ENCODE results near the gene SIRPG. TPM values are rescaled to one million over a fixed set of nuclear protein-coding genes. Genes with fewer than 3 reads are reported as not detected.

The SIRPG gene
- total RNA-seq, 4 donors from 2014 or later = 2.5 to 26.9 (median 3.8) TPM; not detected in 1

DNA sequence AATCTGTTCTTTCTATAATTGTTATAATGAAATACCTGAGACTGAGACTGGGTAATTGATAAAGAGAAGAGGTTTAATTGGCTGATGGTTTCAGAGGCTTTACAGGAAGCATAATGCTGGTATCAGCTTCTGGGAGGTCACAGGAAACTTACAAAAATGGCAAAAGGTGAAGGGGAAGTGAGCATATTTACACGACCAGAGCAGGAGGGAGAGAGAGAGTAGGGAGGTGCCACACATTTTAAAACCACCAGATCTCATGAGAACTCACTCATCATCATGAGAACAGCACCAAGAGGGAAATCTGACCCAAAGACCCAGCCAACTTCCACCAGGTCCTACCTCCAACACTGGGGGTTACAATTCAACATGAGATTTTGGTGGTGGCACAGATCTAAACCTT is 35.1 kb downstream of the SIRPG start:
- H3K27ac ChIP-seq = no peak overlapping the region
- no peaks in the 10 kb centered on the region for H3K27me3 ChIP-seq
- intact Hi-C loops (cut with DNase I; ENCODE audit: low total_unique reads) = no loop called here
- TF ChIP-seq POLR2AphosphoS5 (IDR thresholded peaks at IDR 0.05) (no peak), POLR2A (IDR thresholded peaks at IDR 0.05) (no peak), CTCF (IDR thresholded peaks at IDR 0.05) (no peak), EP300 (IDR thresholded peaks at IDR 0.05; ENCODE audit: low read depth) (no peak)
- H3K4me3 ChIP-seq = no peak overlapping the region
- H3K36me3 ChIP-seq = no peaks in the 10 kb centered on the region
- DNase-seq = no peak
- in situ Hi-C loops (cut with MboI; ENCODE audit: low pct_ligation_motif_present in 1 of 4, low pct_unique_long_range_greater_than_20kb in 1 of 4, low sequenced_read_pairs in 3 of 4) = no loop called here
- peaks cover 0 to 4% of the 10 kb centered on the region in 2 donors for H3K9me3 ChIP-seq
- WGBS, 2 donors (ENCODE audit: low coverage in 1 of 2) = 0 to 6% methylated on average over 1 of the region's 1 CpG
- H3K4me1 ChIP-seq = peaks cover 0 to 8% (median 0%) of the 10 kb centered on the region in 4 donors

DNA sequence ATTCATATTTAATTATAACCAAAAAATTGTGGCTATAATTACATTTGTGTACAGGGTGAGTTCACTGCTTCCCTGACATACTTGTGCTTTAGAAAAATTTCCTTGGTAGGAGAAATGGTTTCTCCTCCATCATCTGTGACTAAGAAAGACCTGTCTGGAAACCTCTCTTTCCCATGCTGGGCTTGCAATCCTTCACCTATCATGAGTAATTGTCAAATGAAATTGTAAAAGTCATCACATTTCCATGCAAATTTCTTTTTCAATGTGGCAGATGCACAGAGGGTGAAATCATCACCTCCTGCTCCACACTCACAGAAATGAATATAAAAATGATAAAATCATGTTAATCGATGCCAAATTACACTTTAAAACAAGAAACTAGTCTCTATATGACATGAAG is 36.3 kb downstream of the SIRPG start:
- TF ChIP-seq POLR2A (IDR thresholded peaks at IDR 0.05) = no peak
- TF ChIP-seq EP300 (IDR thresholded peaks at IDR 0.05; ENCODE audit: low read depth) = no peak
- no peak for TF ChIP-seq POLR2AphosphoS5 (IDR thresholded peaks at IDR 0.05)
- TF ChIP-seq CTCF (IDR thresholded peaks at IDR 0.05) = no peak
- H3K36me3 ChIP-seq = no peaks in the 10 kb centered on the region
- peaks cover 0 to 8% (median 0%) of the 10 kb centered on the region in 4 donors for H3K4me1 ChIP-seq
- intact Hi-C loops (cut with DNase I; ENCODE audit: low total_unique reads) (no loop called here), in situ Hi-C loops (cut with MboI; ENCODE audit: low pct_ligation_motif_present in 1 of 4, low pct_unique_long_range_greater_than_20kb in 1 of 4, low sequenced_read_pairs in 3 of 4) (no loop called here)
- H3K27ac ChIP-seq = no peak overlapping the region
- H3K4me3 ChIP-seq = no peak overlapping the region
- DNase-seq = no peak
- H3K9me3 ChIP-seq = peaks cover 0 to 4% of the 10 kb centered on the region in 2 donors
- no peaks in the 10 kb centered on the region for H3K27me3 ChIP-seq
- 90% methylated on average over 1 of the region's 1 CpG; no CpG with 5 or more reads in 1 of the 2 donors for WGBS, 2 donors (ENCODE audit: low coverage in 1 of 2)

GRCh38 chr20:1619861-1620444 is 37.6 kb downstream of the SIRPG start, which contains the start of gene SIRPB1:
TSS of gene SIRPB1 (minus strand) at chr20:1620009. CDS start at chr20:1619944, 65 bp downstream.
- H3K4me1 ChIP-seq = peaks cover 0 to 8% (median 0%) of the 10 kb centered on the region in 4 donors
- peaks cover 0 to 4% of the 10 kb centered on the region in 2 donors for H3K9me3 ChIP-seq
- H3K4me3 ChIP-seq = no peak within 1 kb of the TSS
- 46% methylated on average over 5 of the region's 5 CpGs; no CpG with 5 or more reads in 1 of the 2 donors for WGBS, 2 donors (ENCODE audit: low coverage in 1 of 2)
- intact Hi-C loops (cut with DNase I; ENCODE audit: low total_unique reads) (no loop called here), in situ Hi-C loops (cut with MboI; ENCODE audit: low pct_ligation_motif_present in 1 of 4, low pct_unique_long_range_greater_than_20kb in 1 of 4, low sequenced_read_pairs in 3 of 4) (loop anchor here in 1 of 4 donors (5.0 kb wide), 1 partner anchor 43 kb away; no protein-coding TSS in a partner anchor)
- DNase-seq = no peak
- TF ChIP-seq EP300 (IDR thresholded peaks at IDR 0.05; ENCODE audit: low read depth) (no peak), POLR2A (IDR thresholded peaks at IDR 0.05) (no peak), CTCF (IDR thresholded peaks at IDR 0.05) (no peak), POLR2AphosphoS5 (IDR thresholded peaks at IDR 0.05) (no peak)
- H3K36me3 ChIP-seq = no peaks in the 10 kb centered on the region
- H3K27ac ChIP-seq = no peak within 1 kb of the TSS
- no peaks in the 10 kb centered on the region for H3K27me3 ChIP-seq

DNA sequence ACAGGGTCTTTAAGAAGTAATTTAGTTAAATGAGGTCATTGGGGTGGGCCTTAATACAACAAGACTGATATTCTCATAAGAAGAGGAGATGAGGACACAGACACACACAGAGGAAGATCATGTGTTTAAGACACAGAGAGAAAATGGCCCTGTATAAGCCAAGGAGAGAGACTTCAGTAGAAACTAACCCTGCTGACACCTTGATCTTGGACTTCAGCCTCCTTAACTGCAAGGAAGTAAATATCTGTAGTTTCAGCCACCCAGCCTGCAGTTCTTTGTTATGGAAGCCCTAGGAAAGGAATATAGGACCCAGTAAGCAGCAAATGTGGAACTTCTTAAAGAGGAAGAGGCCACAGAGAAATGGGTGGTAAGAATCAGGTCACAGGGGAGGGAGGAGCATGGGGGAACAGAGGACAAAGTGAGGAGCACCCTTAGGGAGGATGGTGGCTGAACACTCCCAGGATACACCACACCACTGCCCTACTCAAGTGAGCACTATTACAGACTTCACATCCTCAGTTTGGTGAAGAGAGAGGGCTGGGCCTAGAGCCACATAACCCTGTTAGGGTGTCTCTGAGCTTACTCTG is 38.5 kb downstream of the SIRPG start:
- in situ Hi-C loops (cut with MboI; ENCODE audit: low pct_ligation_motif_present in 1 of 4, low pct_unique_long_range_greater_than_20kb in 1 of 4, low sequenced_read_pairs in 3 of 4) = loop anchor here in 1 of 4 donors (5.0 kb wide), 1 partner anchor 42 kb away; no protein-coding TSS in a partner anchor
- Histone ChIP-seq H3K9me3 (peaks cover 0 to 4% of the 10 kb centered on the region in 2 donors), H3K27me3 (no peaks in the 10 kb centered on the region), H3K4me1 (peaks cover 0 to 8% (median 0%) of the 10 kb centered on the region in 4 donors), H3K27ac (no peak overlapping the region), H3K4me3 (no peak overlapping the region), H3K36me3 (no peaks in the 10 kb centered on the region)
- no peak for TF ChIP-seq POLR2A (IDR thresholded peaks at IDR 0.05)
- no peak for TF ChIP-seq CTCF (IDR thresholded peaks at IDR 0.05)
- TF ChIP-seq POLR2AphosphoS5 (IDR thresholded peaks at IDR 0.05) = no peak
- TF ChIP-seq EP300 (IDR thresholded peaks at IDR 0.05; ENCODE audit: low read depth) = no peak
- DNase-seq = no peak
- intact Hi-C loops (cut with DNase I; ENCODE audit: low total_unique reads) = no loop called here
